Activated B cell treated with CpG ODN at 0.5 μM for 24 hours (primary cell): ENCODE data around the gene CACNG6. TPM values are rescaled to one million over a fixed set of nuclear protein-coding genes. Genes with fewer than 3 reads are reported as not detected.

ENCODE experiments used
- ATAC-seq: fragments of 200-7000 bp; cut with Tn5 transposase; one replicate; pipeline ENCODE4 v1.10.0; 2021; ENCODE audit warnings: low read depth, mild to moderate bottlenecking, moderate library complexity
- CTCF ChIA-PET: fragments of 350-600 bp; sonication (Branson Sonifier 250); formaldehyde crosslinking; loops from one replicate; lab custom pipeline; 2021; ENCODE audit warnings: antibody characterized with exemption; lab: Charles Lee
- POLR2A ChIA-PET: fragments of 350-600 bp; sonication (Branson Sonifier 250); formaldehyde crosslinking; loops from one replicate; lab custom pipeline; 2021; ENCODE audit warnings: antibody characterized with exemption; lab: Charles Lee
- DNase-seq: peaks from one replicate; pipeline ENCODE4 v3.0.0; 2022
- H3K27ac Mint-ChIP-seq: one replicate; pipeline ENCODE4 v1.8.0; 2020; ENCODE audit warnings: mixed read lengths
- H3K27me3 Mint-ChIP-seq: one replicate; pipeline ENCODE4 v1.8.0; 2021; ENCODE audit warnings: mixed read lengths
- H3K36me3 Mint-ChIP-seq: one replicate; pipeline ENCODE4 v1.8.0; 2021; ENCODE audit warnings: low read depth, mixed read lengths
- H3K4me1 Mint-ChIP-seq: one replicate; pipeline ENCODE4 v1.8.0; 2021; ENCODE audit warnings: mixed read lengths
- H3K4me3 Mint-ChIP-seq: one replicate; pipeline ENCODE4 v1.8.0; 2020; ENCODE audit warnings: mild to moderate bottlenecking, mixed read lengths
- H3K9me3 Mint-ChIP-seq: one replicate; pipeline ENCODE4 v1.8.0; 2020; ENCODE audit warnings: mixed read lengths
- intact Hi-C: fragments of 100-400 bp; cut with micrococcal nuclease; formaldehyde crosslinking; loops from one replicate; pipeline ENCODE4 v1.15.1; 2024
- total RNA-seq: library from RNA; stranded (reverse); gene quantifications from 2 replicates; pipeline ENCODE4 v1.2.3, GENCODE V29; 2022
- TF ChIP-seq, protein P1 (sequence below): fragments of 200-600 bp; IDR thresholded peaks from one replicate; pipeline ENCODE4 v1.8.0; 2022; ENCODE audit warnings: antibody characterized with exemption, mild to moderate bottlenecking

The CACNG6 gene
- total RNA-seq, 1 donor from 2014 or later, result not detected

DNA sequence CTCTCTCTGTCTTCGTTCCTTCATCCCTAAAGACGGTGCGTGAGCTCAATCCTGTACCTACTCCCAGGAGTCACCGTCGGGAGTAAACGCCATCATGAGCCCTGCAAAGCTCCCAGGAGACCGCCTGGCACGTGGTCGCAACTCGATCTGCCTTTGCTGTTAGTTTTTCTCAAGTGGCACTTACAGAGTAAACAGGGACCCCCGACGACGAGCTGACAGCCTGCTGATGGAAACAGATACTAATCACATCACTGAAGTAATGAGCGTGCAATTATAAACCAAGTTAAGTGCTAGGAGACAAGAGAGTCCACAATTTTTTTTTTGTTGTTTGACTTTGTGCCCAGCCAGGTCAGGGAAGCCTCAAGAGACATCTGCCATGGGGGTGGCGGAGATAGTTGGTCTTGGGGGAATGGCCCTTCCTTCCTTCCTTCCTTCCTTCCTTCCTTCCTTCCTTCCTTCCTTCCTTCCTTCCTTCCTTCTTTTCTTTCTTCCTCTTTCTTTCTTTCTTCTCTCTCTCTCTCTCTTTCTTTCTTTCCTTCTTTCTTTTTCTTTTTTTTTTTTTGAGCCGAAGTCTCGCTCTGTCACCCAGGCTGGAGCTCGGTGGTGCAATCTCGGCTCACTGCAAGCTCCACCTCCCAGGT is 23.6 kb downstream of the CACNG6 start:
- ChIA-PET POLR2A (no interaction called here), CTCF (no interaction called here)
- H3K4me1 Mint-ChIP-seq, result no peaks in the 10 kb centered on the region
- no peak overlapping the region for H3K27ac Mint-ChIP-seq
- TF ChIP-seq, protein P1, sequence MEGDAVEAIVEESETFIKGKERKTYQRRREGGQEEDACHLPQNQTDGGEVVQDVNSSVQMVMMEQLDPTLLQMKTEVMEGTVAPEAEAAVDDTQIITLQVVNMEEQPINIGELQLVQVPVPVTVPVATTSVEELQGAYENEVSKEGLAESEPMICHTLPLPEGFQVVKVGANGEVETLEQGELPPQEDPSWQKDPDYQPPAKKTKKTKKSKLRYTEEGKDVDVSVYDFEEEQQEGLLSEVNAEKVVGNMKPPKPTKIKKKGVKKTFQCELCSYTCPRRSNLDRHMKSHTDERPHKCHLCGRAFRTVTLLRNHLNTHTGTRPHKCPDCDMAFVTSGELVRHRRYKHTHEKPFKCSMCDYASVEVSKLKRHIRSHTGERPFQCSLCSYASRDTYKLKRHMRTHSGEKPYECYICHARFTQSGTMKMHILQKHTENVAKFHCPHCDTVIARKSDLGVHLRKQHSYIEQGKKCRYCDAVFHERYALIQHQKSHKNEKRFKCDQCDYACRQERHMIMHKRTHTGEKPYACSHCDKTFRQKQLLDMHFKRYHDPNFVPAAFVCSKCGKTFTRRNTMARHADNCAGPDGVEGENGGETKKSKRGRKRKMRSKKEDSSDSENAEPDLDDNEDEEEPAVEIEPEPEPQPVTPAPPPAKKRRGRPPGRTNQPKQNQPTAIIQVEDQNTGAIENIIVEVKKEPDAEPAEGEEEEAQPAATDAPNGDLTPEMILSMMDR, result no peak
- no peaks in the 10 kb centered on the region for H3K36me3 Mint-ChIP-seq
- intact Hi-C loops, result no loop called here
- no peak overlapping the region for H3K4me3 Mint-ChIP-seq
- H3K27me3 Mint-ChIP-seq, result peaks cover 9% of the 10 kb centered on the region
- DNase-seq, result no peak
- ATAC-seq, result no peak
- peaks cover 3% of the 10 kb centered on the region for H3K9me3 Mint-ChIP-seq

DNA sequence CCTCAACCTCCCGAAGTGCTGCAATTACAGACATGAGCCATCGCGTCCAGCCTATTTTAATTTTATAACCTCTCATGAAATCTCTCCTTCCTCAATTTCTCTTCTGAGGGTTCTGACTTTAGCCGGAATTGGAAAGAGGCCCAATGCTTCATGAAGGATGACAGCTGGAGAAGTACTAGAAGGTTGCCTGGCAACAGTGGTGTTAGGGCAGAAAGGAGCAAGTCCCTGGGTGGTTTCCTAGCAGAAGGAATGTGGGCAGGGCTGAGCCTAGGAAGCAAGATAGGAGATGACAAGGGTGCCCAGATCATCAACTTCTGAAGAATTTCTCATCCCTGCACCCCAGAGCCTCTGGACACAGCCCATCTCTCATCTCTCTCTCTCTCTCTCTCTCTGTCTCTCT is 25.8 kb downstream of the CACNG6 start:
- Mint-ChIP-seq H3K9me3 (no peaks in the 10 kb centered on the region), H3K4me3 (no peak overlapping the region), H3K36me3 (no peaks in the 10 kb centered on the region), H3K27me3 (peaks cover 18% of the 10 kb centered on the region), H3K27ac (no peak overlapping the region), H3K4me1 (no peaks in the 10 kb centered on the region)
- ChIA-PET CTCF (no interaction called here), POLR2A (no interaction called here)
- ATAC-seq (no peak), DNase-seq (no peak)
- intact Hi-C loops, result no loop called here
- TF ChIP-seq, protein P1, result no peak

DNA sequence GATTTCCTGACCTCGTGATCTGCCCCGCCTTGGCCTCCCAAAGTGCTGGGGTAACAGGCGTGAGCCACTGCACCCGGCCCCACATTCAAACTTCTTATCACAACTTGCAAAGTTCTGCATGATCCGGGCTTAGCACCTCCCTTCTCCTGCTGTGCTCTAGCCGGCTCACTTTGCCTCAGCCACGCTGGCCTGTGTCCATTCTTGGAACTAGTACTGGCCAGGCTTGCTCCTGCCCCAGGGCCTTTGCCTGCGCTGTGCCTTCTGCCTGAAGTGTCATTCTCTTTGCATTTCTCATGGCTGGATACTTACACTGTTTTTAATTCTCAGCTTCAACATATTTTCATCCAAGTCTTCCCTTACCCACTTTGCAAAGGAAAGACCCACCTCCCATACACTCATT is 29.9 kb downstream of the CACNG6 start:
- intact Hi-C loops, result loop anchor here (5.0 to 10.0 kb wide), 3 partner anchors 249 to 827 kb away; partner anchors contain the start of gene ZNF665
- no peak overlapping the region for H3K27ac Mint-ChIP-seq
- CTCF ChIA-PET, result no interaction called here
- H3K4me1 Mint-ChIP-seq, result peaks cover 6% of the 10 kb centered on the region
- DNase-seq (no peak), ATAC-seq (no peak)
- no peaks in the 10 kb centered on the region for H3K36me3 Mint-ChIP-seq
- H3K9me3 Mint-ChIP-seq, result no peaks in the 10 kb centered on the region
- H3K4me3 Mint-ChIP-seq, result no peak overlapping the region
- TF ChIP-seq, protein P1, result no peak
- peaks cover 29% of the 10 kb centered on the region for H3K27me3 Mint-ChIP-seq
- POLR2A ChIA-PET, result interaction anchor here (0.6 kb wide), 2 partner anchors 17 to 63 kb away, joined by 5 to 8 read pairs; no protein-coding TSS in a partner anchor

DNA sequence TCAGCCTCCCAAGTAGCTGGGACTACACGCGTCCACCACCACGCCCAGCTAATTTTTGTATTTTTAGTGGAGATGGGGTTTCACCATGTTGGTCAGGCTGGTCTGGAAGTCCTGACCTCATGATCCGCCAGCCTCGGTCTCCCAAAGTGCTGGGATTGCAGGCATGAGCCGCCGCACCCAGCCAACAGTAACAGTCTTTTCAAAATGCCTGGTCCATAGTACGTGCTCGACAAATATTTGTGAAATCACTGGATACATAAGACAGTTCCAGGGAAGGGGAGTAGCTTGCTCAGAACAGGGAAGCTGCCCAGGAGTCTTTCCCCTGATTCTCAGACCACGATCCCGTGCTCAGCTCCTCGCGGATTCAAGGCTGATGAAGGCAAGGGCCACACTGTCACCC is 30.5 kb downstream of the CACNG6 start:
- intact Hi-C loops, result loop anchor here (5.0 to 10.0 kb wide), 3 partner anchors 250 to 827 kb away; partner anchors contain the start of gene ZNF665
- peaks cover 6% of the 10 kb centered on the region for H3K4me1 Mint-ChIP-seq
- TF ChIP-seq, protein P1, result no peak
- no peak for DNase-seq
- peaks cover 29% of the 10 kb centered on the region for H3K27me3 Mint-ChIP-seq
- no peaks in the 10 kb centered on the region for H3K36me3 Mint-ChIP-seq
- no peak for ATAC-seq
- no peak overlapping the region for H3K27ac Mint-ChIP-seq
- no peak overlapping the region for H3K4me3 Mint-ChIP-seq
- ChIA-PET CTCF (no interaction called here), POLR2A (no interaction called here)
- no peaks in the 10 kb centered on the region for H3K9me3 Mint-ChIP-seq

DNA sequence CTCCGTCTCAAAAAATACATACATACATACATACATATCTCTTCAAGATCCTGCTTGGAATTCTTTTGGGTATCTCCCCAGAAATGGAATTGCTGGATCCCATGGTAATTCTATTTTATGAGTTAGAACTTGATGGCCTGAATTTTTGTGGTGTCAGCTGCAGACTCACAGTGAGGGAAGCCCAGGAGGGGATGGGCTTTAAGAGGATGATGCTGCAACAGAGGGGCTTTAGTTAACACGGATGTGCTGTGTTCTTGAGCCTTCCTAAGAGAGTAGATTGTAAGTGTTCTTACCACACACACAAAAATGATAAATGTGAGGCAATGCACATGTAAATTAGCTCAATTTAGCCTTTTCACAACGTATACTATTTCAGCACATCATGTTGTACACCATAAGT is 31.8 kb downstream of the CACNG6 start:
- DNase-seq (no peak), ATAC-seq (no peak)
- TF ChIP-seq, protein P1, result no peak
- Mint-ChIP-seq H3K4me1 (peaks cover 6% of the 10 kb centered on the region), H3K36me3 (no peaks in the 10 kb centered on the region), H3K4me3 (no peak overlapping the region), H3K27ac (no peak overlapping the region), H3K9me3 (no peaks in the 10 kb centered on the region), H3K27me3 (peaks cover 26% of the 10 kb centered on the region)
- ChIA-PET CTCF (interaction anchor here (0.7 to 2.7 kb wide), 8 partner anchors 10 to 230 kb away, joined by 3 to 19 read pairs (median 6); partner anchors contain the start of gene MYADM), POLR2A (no interaction called here)
- intact Hi-C loops, result loop anchor here (5.0 to 10.0 kb wide), 3 partner anchors 251 to 828 kb away; partner anchors contain the start of gene ZNF665
